ENCODE data around the gene DDT. TPM values are rescaled to one million over a fixed set of nuclear protein-coding genes. Genes with fewer than 3 reads are reported as not detected.

DDT gene
- total and polyA plus RNA-seq, 2 donors (not counting 3 experiments of a cell fraction or from before 2014, with no cell fraction given), result 106 to 205 TPM

DNA sequence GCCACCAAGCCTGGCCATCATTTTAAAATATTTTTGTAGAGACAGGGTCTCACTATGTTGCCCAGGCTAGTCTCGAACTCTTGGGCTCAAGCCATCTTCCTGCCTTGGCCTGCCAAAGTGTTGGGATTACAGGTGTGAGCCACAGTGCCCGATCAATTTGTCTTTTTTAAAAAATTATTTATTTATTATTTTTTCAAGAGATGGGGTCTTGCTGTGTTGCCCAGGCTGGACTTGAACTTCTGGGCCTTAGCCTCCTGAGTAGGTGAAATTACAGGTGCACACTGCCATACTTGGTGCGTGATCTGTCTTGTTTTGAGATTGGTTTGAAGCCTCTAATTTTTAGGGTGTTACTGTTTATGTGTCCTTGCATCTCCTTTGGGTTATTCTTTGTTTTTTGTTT lies 47.1 kb upstream of the DDT start:
- CTCF ChIA-PET, result no interaction called here
- no peak for TF ChIP-seq POLR2AphosphoS5 (IDR thresholded peaks at IDR 0.05; ENCODE audit: insufficient read depth, low read depth, low read length)
- TF ChIP-seq FOS (IDR thresholded peaks at IDR 0.05; ENCODE audit: borderline replicate concordance, insufficient read depth, low read length), result no peak
- no peak for TF ChIP-seq JUN (IDR thresholded peaks at IDR 0.05; ENCODE audit: borderline replicate concordance, insufficient read depth, insufficient read length, low read depth)
- TF ChIP-seq MAX (IDR thresholded peaks at IDR 0.05; ENCODE audit: insufficient read depth, insufficient read length), result no peak
- no peak for TF ChIP-seq MYC (IDR thresholded peaks at IDR 0.05; ENCODE audit: low read depth, low read length)
- TF ChIP-seq GATA2 (IDR thresholded peaks at IDR 0.05; ENCODE audit: insufficient read depth, insufficient read length, low read depth, low read length), result no peak
- no peak for TF ChIP-seq CTCF (IDR thresholded peaks at IDR 0.05; ENCODE audit: extremely low read depth in 1 of 2, insufficient read depth in 1 of 2, low read depth in 1 of 2, low read length in 2 of 2)
- no peak for TF ChIP-seq EZH2 (IDR thresholded peaks at IDR 0.05; ENCODE audit: borderline replicate concordance, low read depth, low read length, severe bottlenecking)
- no peak for TF ChIP-seq POLR2A (IDR thresholded peaks at IDR 0.05; ENCODE audit: low read depth, low read length)
- Histone ChIP-seq H3K9ac (replicated peaks; ENCODE audit: extremely low read depth, insufficient read depth, low read length) (no peak overlapping the region), H3K79me2 (ENCODE audit: control insufficient read depth, insufficient read depth, low read length) (peaks cover 43% of the 10 kb centered on the region), H3K4me1 (ENCODE audit: control insufficient read depth, extremely low read depth, insufficient read depth, low read length) (peaks cover 4% of the 10 kb centered on the region), H3K27me3 (ENCODE audit: control insufficient read depth in 2 of 2, insufficient read depth in 2 of 2, low read length in 2 of 2) (no peaks in the 10 kb centered on the region), H4K20me1 (replicated peaks; ENCODE audit: control insufficient read depth, extremely low read depth, insufficient read depth, low read length) (no peaks in the 10 kb centered on the region), H3K36me3 (ENCODE audit: control insufficient read depth in 2 of 2, extremely low read depth in 1 of 2, insufficient read depth in 2 of 2, low read length in 2 of 2) (no peaks in the 10 kb centered on the region), H3K9me3 (replicated peaks; ENCODE audit: control insufficient read depth, insufficient read depth, low read length) (no peaks in the 10 kb centered on the region), H3K4me2 (ENCODE audit: insufficient read depth, low read length) (no peak overlapping the region), H3K27ac (ENCODE audit: insufficient read depth, low read depth, low read length) (no peak overlapping the region), H3K9me1 (replicated peaks; ENCODE audit: control insufficient read depth, extremely low read depth, insufficient read depth, low read length) (no peaks in the 10 kb centered on the region), H2AFZ (ENCODE audit: low read depth, low read length) (no peak overlapping the region), H3K4me3 (replicated peaks in 1 of 3; ENCODE audit: insufficient read depth in 1 of 3, low read depth in 1 of 3, low read length in 3 of 3) (no peak overlapping the region)
- FAIRE-seq, result no peak
- dilution Hi-C loops (cut with MboI; ENCODE audit: extremely low pct_ligation_motif_present, low sequenced_read_pairs), result no loop called here
- BruUV-seq (replicated peaks), result no TSS peak
- DNase-seq (ENCODE audit: low read depth, low spot score), result no peak
- intact Hi-C loops (cut with micrococcal nuclease), result no loop called here
- POLR2A ChIA-PET, result no interaction called here
